HEK293 (cell line): ENCODE data around the gene CSPG4.

ENCODE experiments used
- ELK4 ChIP-seq: IDR thresholded peaks from 2 replicates; pipeline ENCODE4 v1.6.1; 2011; ENCODE audit warnings: mild to moderate bottlenecking, low read depth, low read length, borderline replicate concordance
- GLIS2 ChIP-seq: fragments of 450-650 bp; formaldehyde crosslinking; IDR thresholded peaks from 2 replicates; pipeline ENCODE4 v1.5.1; 2016; ENCODE audit warnings: missing biosample characterization, missing genetic modification characterization
- KLF7 ChIP-seq: fragments of 450-650 bp; formaldehyde crosslinking; IDR thresholded peaks from 2 replicates; pipeline ENCODE4 v1.5.1; 2016; ENCODE audit warnings: missing biosample characterization, missing genetic modification characterization, borderline replicate concordance
- PBX3 ChIP-seq: sonication (generic); formaldehyde crosslinking; IDR thresholded peaks from 2 replicates; pipeline ENCODE4 v1.8.1; 2022; ENCODE audit warnings: mild to moderate bottlenecking, moderate library complexity, missing genetic modification reagents
- TCF7L2 ChIP-seq: IDR thresholded peaks from 2 replicates; pipeline ENCODE4 v1.6.1; 2011; ENCODE audit warnings: low read depth, mild to moderate bottlenecking, inconsistent platforms, low read length, moderate library complexity, borderline replicate concordance
- TRIM28 ChIP-seq: IDR thresholded peaks from 2 replicates; pipeline ENCODE4 v1.6.1; 2011; ENCODE audit warnings: low read length, control low read depth, borderline replicate concordance
- WT1 ChIP-seq: fragments of 450-650 bp; formaldehyde crosslinking; IDR thresholded peaks from 2 replicates; pipeline ENCODE4 v1.5.1; 2016; ENCODE audit warnings: missing biosample characterization, missing genetic modification characterization
- ZBTB11 ChIP-seq: fragments of 450-650 bp; formaldehyde crosslinking; conservative IDR thresholded peaks from 2 replicates; pipeline ENCODE4 v1.5.1; 2016; ENCODE audit warnings: low read depth, missing biosample characterization, missing genetic modification characterization
- ZBTB44 ChIP-seq: fragments of 450-650 bp; IDR thresholded peaks from 2 replicates; pipeline ENCODE4 v1.5.1; 2018; ENCODE audit warnings: missing biosample characterization, mild to moderate bottlenecking, missing genetic modification characterization
- ZIC2 ChIP-seq: fragments of 450-650 bp; formaldehyde crosslinking; IDR thresholded peaks from 2 replicates; pipeline ENCODE4 v1.5.1; 2016; ENCODE audit warnings: missing biosample characterization, missing genetic modification characterization
- ZNF148 ChIP-seq: fragments of 450-650 bp; formaldehyde crosslinking; IDR thresholded peaks from 2 replicates; pipeline ENCODE4 v1.5.0; 2017; ENCODE audit warnings: missing biosample characterization, missing genetic modification characterization, borderline replicate concordance
- ZNF157 ChIP-seq: fragments of 450-650 bp; formaldehyde crosslinking; IDR thresholded peaks from 2 replicates; pipeline ENCODE4 v1.5.1; 2016; ENCODE audit warnings: missing biosample characterization, missing genetic modification characterization
- ZNF169 ChIP-seq: fragments of 450-650 bp; formaldehyde crosslinking; IDR thresholded peaks from 2 replicates; pipeline ENCODE4 v1.5.1; 2016; ENCODE audit warnings: missing biosample characterization, missing genetic modification characterization
- ZNF184 ChIP-seq: fragments of 450-650 bp; IDR thresholded peaks from 2 replicates; pipeline ENCODE4 v1.5.1; 2018; ENCODE audit warnings: missing biosample characterization, mild to moderate bottlenecking, missing genetic modification characterization
- ZNF302 ChIP-seq: fragments of 450-650 bp; formaldehyde crosslinking; IDR thresholded peaks from 2 replicates; pipeline ENCODE4 v1.5.1; 2016; ENCODE audit warnings: missing biosample characterization, missing genetic modification characterization, low read depth
- ZNF335 ChIP-seq: fragments of 450-650 bp; formaldehyde crosslinking; conservative IDR thresholded peaks from 2 replicates; pipeline ENCODE4 v1.5.1; 2016; ENCODE audit warnings: missing biosample characterization, missing genetic modification characterization
- ZNF341 ChIP-seq: fragments of 450-650 bp; formaldehyde crosslinking; IDR thresholded peaks from 2 replicates; pipeline ENCODE4; 2016; ENCODE audit warnings: low read depth, missing biosample characterization, missing genetic modification characterization
- ZNF391 ChIP-seq: fragments of 450-650 bp; formaldehyde crosslinking; IDR thresholded peaks from 2 replicates; pipeline ENCODE4 v1.5.1; 2016; ENCODE audit warnings: low read depth, missing biosample characterization, missing genetic modification characterization, borderline replicate concordance
- ZNF423 ChIP-seq: fragments of 450-650 bp; formaldehyde crosslinking; IDR thresholded peaks from 2 replicates; pipeline ENCODE4 v1.5.1; 2016; ENCODE audit warnings: missing biosample characterization, missing genetic modification characterization
- ZNF488 ChIP-seq: fragments of 450-650 bp; formaldehyde crosslinking; IDR thresholded peaks from 2 replicates; pipeline ENCODE4 v1.5.1; 2016; ENCODE audit warnings: missing biosample characterization, missing genetic modification characterization
- ZNF501 ChIP-seq: fragments of 450-650 bp; formaldehyde crosslinking; IDR thresholded peaks from 2 replicates; pipeline ENCODE4 v1.5.1; 2016; ENCODE audit warnings: missing biosample characterization, missing genetic modification characterization
- ZNF530 ChIP-seq: fragments of 450-650 bp; formaldehyde crosslinking; IDR thresholded peaks from 2 replicates; pipeline ENCODE4 v1.5.1; 2016; ENCODE audit warnings: low read depth, missing biosample characterization, missing genetic modification characterization
- ZNF555 ChIP-seq: fragments of 450-650 bp; formaldehyde crosslinking; conservative IDR thresholded peaks from 2 replicates; pipeline ENCODE4 v1.5.1; 2017; ENCODE audit warnings: missing biosample characterization, mild to moderate bottlenecking, missing genetic modification characterization, inconsistent platforms
- ZNF561 ChIP-seq: fragments of 450-650 bp; IDR thresholded peaks from 2 replicates; pipeline ENCODE4 v1.5.1; 2018; ENCODE audit warnings: missing biosample characterization, missing genetic modification characterization, borderline replicate concordance
- ZNF600 ChIP-seq: fragments of 450-650 bp; formaldehyde crosslinking; IDR thresholded peaks from 2 replicates; pipeline ENCODE4 v1.5.1; 2016; ENCODE audit warnings: missing biosample characterization, missing genetic modification characterization
- ZNF626 ChIP-seq: fragments of 450-650 bp; sonication (Bioruptor Pico); formaldehyde crosslinking; IDR thresholded peaks from 2 replicates; pipeline ENCODE4 v1.5.1; 2018; ENCODE audit warnings: missing biosample characterization, missing genetic modification characterization, inconsistent platforms
- ZNF76 ChIP-seq: fragments of 450-650 bp; formaldehyde crosslinking; IDR thresholded peaks from 2 replicates; pipeline ENCODE4; 2016; ENCODE audit warnings: low read depth, missing biosample characterization, missing genetic modification characterization, borderline replicate concordance
- ZSCAN16 ChIP-seq: fragments of 450-650 bp; formaldehyde crosslinking; IDR thresholded peaks from 2 replicates; pipeline ENCODE4 v1.5.1; 2016; ENCODE audit warnings: missing biosample characterization, missing genetic modification characterization
- ZSCAN23 ChIP-seq: fragments of 450-650 bp; formaldehyde crosslinking; IDR thresholded peaks from 2 replicates; pipeline ENCODE4 v1.5.1; 2016; ENCODE audit warnings: missing biosample characterization, missing genetic modification characterization

The CSPG4 gene

GRCh38 chr15:75738014-75738646 is 25.5 kb upstream of the CSPG4 start (continued):
- no peak for TF ChIP-seq ZBTB44 (tag by site-specific recombination)
- TF ChIP-seq GLIS2 = peak; percentile 89
- peak; percentile 39 for TF ChIP-seq ZBTB11 (tag by site-specific recombination)
- TF ChIP-seq ZNF184 (tag by site-specific recombination) = no peak
- 0 out of 2 replicates have a peak, but pooled peaks have one; percentile 37 for TF ChIP-seq ZNF423 (tag by site-specific recombination)
- peak; percentile 35; the same call in 1 of the 2 replicates for TF ChIP-seq ZNF76 (tag by site-specific recombination)
- peak; percentile 78 for TF ChIP-seq ZNF600 (tag by site-specific recombination)
- no peak for TF ChIP-seq ZSCAN16 (tag by site-specific recombination)
- TF ChIP-seq TCF7L2 = no peak
- TF ChIP-seq ZNF302 = no peak
- no peak for TF ChIP-seq WT1 (tag by site-specific recombination)
- TF ChIP-seq ELK4 = no peak
- no peak for TF ChIP-seq ZNF555 (tag by site-specific recombination)
- TF ChIP-seq ZNF391 = no peak
- TF ChIP-seq ZNF335 (tag by site-specific recombination) = peak; percentile 46
- no peak for TF ChIP-seq ZNF488 (tag by site-specific recombination)
- TF ChIP-seq ZSCAN23 (tag by site-specific recombination) = no peak
- peak; percentile 75 for TF ChIP-seq ZNF341 (tag by site-specific recombination)
- no peak for TF ChIP-seq ZNF561 (tag by site-specific recombination)
- TF ChIP-seq TRIM28 = no peak
- no peak for TF ChIP-seq PBX3 (CRISPR knock-in tag)
- TF ChIP-seq KLF7 (tag by site-specific recombination) = no peak
- peak; percentile 51 for TF ChIP-seq ZNF501
- TF ChIP-seq ZIC2 (tag by site-specific recombination) = peak; percentile 93
- TF ChIP-seq ZNF157 (tag by site-specific recombination) = no peak
- TF ChIP-seq ZNF626 (tag by site-specific recombination) = no peak
- TF ChIP-seq ZNF148 (tag by site-specific recombination) = no peak
- no peak for TF ChIP-seq ZNF530 (tag by site-specific recombination)
- TF ChIP-seq ZNF169 = no peak
